Measurements from ENCODE around the gene SOX5.
"Not testable (repeated sequence)": the region's sequence is repeated elsewhere in the genome, so short reads cannot be mapped to it uniquely, and the experiment has no call there.

The SOX5 gene

GRCh38 chr12:23899434-23899833 lies 50.0 kb downstream of the SOX5 start:
- no peak for DNase-seq

GRCh38 chr12:23898121-23898520 lies 51.3 kb downstream of the SOX5 start:
- DNase-seq, result no peak

GRCh38 chr12:23895792-23896218 lies 53.7 kb downstream of the SOX5 start:
- DNase-seq, result no peak

- DNase-seq, result no peak
These were observed 55.9 kb downstream of the SOX5 start for GRCh38 chr12:23893611-23894010.

- DNase-seq, result no peak
These were observed 58.4 kb downstream of the SOX5 start for GRCh38 chr12:23891115-23891514.

- DNase-seq, result no peak
These were observed 60.4 kb downstream of the SOX5 start for GRCh38 chr12:23889069-23889440.

- DNase-seq, result no peak
These were observed 60.9 kb downstream of the SOX5 start for GRCh38 chr12:23888396-23889068.

GRCh38 chr12:23887055-23887835 lies 62.2 kb downstream of the SOX5 start:
- no peak for DNase-seq

- no peak for DNase-seq
These were observed 64.1 kb downstream of the SOX5 start for GRCh38 chr12:23885394-23885793.

- DNase-seq, result no peak
These were observed 64.6 kb downstream of the SOX5 start for GRCh38 chr12:23884909-23885308.

- DNase-seq, result no peak
These were observed 68.5 kb downstream of the SOX5 start for GRCh38 chr12:23880988-23881387.

- not testable (repeated sequence) for DNase-seq
These were observed 72.9 kb downstream of the SOX5 start for GRCh38 chr12:23876618-23877017.

- DNase-seq, result no peak
These were observed 81.7 kb downstream of the SOX5 start for GRCh38 chr12:23867794-23868193.

- DNase-seq, result no peak
These were observed 86.8 kb downstream of the SOX5 start for GRCh38 chr12:23862701-23863100.

GRCh38 chr12:23860019-23860418 lies 89.5 kb downstream of the SOX5 start:
- no peak for DNase-seq

GRCh38 chr12:23857178-23857577 lies 92.3 kb downstream of the SOX5 start:
- DNase-seq, result no peak

GRCh38 chr12:23855813-23856212 lies 93.7 kb downstream of the SOX5 start:
- DNase-seq, result no peak

GRCh38 chr12:23854598-23854997 lies 94.9 kb downstream of the SOX5 start:
- no peak for DNase-seq

GRCh38 chr12:23853640-23854039 lies 95.8 kb downstream of the SOX5 start:
- no peak for DNase-seq

GRCh38 chr12:23851602-23852001 lies 97.9 kb downstream of the SOX5 start:
- DNase-seq, result no peak

- DNase-seq, result no peak
These were observed 101.6 kb downstream of the SOX5 start for GRCh38 chr12:23847857-23848256.

- no peak for DNase-seq
These were observed 105.5 kb downstream of the SOX5 start for GRCh38 chr12:23843958-23844357.

GRCh38 chr12:23834076-23834475 lies 115.4 kb downstream of the SOX5 start:
- DNase-seq, result no peak

- DNase-seq, result no peak
These were observed 117.7 kb downstream of the SOX5 start for GRCh38 chr12:23831739-23832138.

GRCh38 chr12:23830210-23830609 lies 119.3 kb downstream of the SOX5 start:
- DNase-seq, result no peak

Measured in GF-D8 (cell line).